Adipocyte (in vitro differentiated cells): ENCODE data around the gene FAR2.
"Not testable (repeated sequence)": the region's sequence is repeated elsewhere in the genome, so short reads cannot be mapped to it uniquely, and the experiment has no call there.

Source experiments
- DNase-seq: peaks from one replicate; pipeline ENCODE4 v3.0.0-alpha.2; 2015; ENCODE audit warnings: low read depth
- H3K27me3 ChIP-seq: replicated peaks from 2 replicates; pipeline ENCODE4 v1.7.0; 2013; ENCODE audit warnings: mild to moderate bottlenecking, low read length, moderate library complexity; ENCODE audit not compliant: control insufficient read depth, insufficient read depth
- H3K36me3 ChIP-seq: 2 replicates; pipeline ENCODE4 v1.7.0; 2013; ENCODE audit warnings: low read length, mild to moderate bottlenecking, moderate library complexity; ENCODE audit not compliant: control insufficient read depth, insufficient read depth, severe bottlenecking
- H3K4me1 ChIP-seq: 2 replicates; pipeline ENCODE4 v1.7.0; 2013; ENCODE audit warnings: mild to moderate bottlenecking, low read length, moderate library complexity; ENCODE audit not compliant: control insufficient read depth, insufficient read depth
- H3K4me3 ChIP-seq: 2 replicates; pipeline ENCODE4 v1.7.0; 2013; ENCODE audit warnings: mild to moderate bottlenecking, low read length, moderate library complexity
- H3K9ac ChIP-seq: 2 replicates; pipeline ENCODE4 v1.7.0; 2013; ENCODE audit warnings: mild to moderate bottlenecking, low read length, moderate library complexity
- H3K9me3 ChIP-seq: 2 replicates; pipeline ENCODE4 v1.7.0; 2013; ENCODE audit warnings: mild to moderate bottlenecking, low read length, moderate library complexity; ENCODE audit not compliant: control insufficient read depth

The FAR2 gene

GRCh38 chr12:29138256-29138655 lies 10.8 kb upstream of the FAR2 start:
- not testable (repeated sequence) for H3K27me3 ChIP-seq, H3K9ac ChIP-seq, DNase-seq, H3K4me3 ChIP-seq, H3K4me1 ChIP-seq, H3K9me3 ChIP-seq, H3K36me3 ChIP-seq

GRCh38 chr12:29138855-29139254 lies 10.2 kb upstream of the FAR2 start:
- H3K9me3 ChIP-seq, H3K36me3 ChIP-seq, H3K4me1 ChIP-seq, H3K27me3 ChIP-seq, H3K9ac ChIP-seq, DNase-seq, H3K4me3 ChIP-seq: not testable (repeated sequence)

- H3K36me3 ChIP-seq: no peaks in the 10 kb centered on the region
- H3K9me3 ChIP-seq: peaks cover 4% of the 10 kb centered on the region
- DNase-seq: no peak
These were observed 3.5 kb upstream of the FAR2 start for GRCh38 chr12:29145372-29146170.

GRCh38 chr12:29146196-29146595 lies 2.9 kb upstream of the FAR2 start:
- Histone ChIP-seq H3K36me3 (no peaks in the 10 kb centered on the region), H3K4me3 (no peak overlapping the region), H3K9me3 (peaks cover 4% of the 10 kb centered on the region), H3K27me3 (no peaks in the 10 kb centered on the region), H3K4me1 (peaks cover 8% of the 10 kb centered on the region), H3K9ac (no peak overlapping the region)
- DNase-seq: no peak

More at GRCh38 chr12:29145372-29146170, 3.5 kb upstream of the FAR2 start:
- Histone ChIP-seq H3K4me1 (peaks cover 8% of the 10 kb centered on the region), H3K9ac (no peak overlapping the region), H3K27me3 (no peaks in the 10 kb centered on the region), H3K4me3 (no peak overlapping the region)

DNA sequence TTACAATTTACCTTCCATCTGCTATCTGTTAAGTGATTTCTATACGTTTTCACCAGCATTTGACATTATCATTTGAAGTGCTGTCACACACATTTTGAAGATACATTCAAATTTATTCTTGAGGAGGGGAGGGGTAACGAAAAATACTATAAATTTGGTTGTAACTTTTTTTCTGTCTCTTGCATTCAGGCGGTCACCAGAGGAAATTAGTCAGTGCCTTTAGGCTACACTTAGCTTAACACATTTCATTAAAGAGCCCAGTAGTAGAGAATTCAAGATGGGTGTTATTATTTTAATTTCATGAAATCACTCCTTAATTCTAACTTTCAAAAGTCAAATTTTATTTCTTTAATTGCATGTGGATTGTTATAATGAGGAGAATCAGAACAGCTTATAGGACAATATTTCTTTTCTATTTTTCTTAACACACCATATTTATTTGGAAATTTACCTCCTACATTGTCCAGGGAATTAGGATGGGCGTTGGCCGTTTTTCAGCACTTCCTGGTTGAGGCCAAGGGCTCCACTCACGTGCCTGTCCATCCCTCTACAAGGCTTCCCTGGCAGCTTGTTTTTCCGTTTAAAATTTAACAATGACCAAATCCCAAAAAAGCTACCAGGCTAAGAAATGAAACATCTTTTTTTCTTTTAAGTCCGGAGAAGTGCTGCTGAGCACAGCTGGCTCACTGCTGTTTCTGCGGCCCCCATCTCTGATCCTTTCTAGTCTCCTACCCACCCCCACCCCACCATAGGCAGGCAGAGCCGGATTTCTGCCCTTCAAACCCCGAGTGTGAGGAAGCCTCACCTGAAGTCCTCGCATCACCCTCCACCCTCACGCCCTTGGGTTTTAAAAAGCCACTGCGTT lies 1.1 kb upstream of the FAR2 start:
- Histone ChIP-seq H3K4me3 (peak overlapping the region; percentile 96), H3K27me3 (no peaks in the 10 kb centered on the region), H3K4me1 (peaks cover 8% of the 10 kb centered on the region), H3K9ac (peak overlapping the region; percentile 88), H3K9me3 (no peaks in the 10 kb centered on the region), H3K36me3 (no peaks in the 10 kb centered on the region)
- DNase-seq: peak; percentile 67

DNA sequence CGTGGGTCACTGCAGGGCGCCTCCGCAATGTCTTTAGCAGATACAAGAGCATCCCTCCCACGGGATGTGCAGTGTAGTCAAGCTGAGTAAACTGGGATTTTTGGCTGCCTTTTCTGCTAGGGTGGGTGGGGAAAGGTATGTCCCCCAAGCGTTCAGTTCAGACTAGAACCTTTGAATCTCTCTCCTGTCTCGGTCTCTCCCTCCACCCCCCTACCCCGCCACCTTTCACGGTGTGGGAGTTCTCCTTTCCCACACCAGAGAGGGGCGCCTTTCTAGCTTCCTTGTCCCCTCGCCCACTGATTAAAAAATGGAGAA lies 525 bp upstream of the FAR2 start:
- peak; percentile 52 for DNase-seq
- H3K27me3 ChIP-seq: no peaks in the 10 kb centered on the region

GRCh38 chr12:29149691-29150281 lies 708 bp downstream of the FAR2 start:
- no peaks in the 10 kb centered on the region for H3K27me3 ChIP-seq
- H3K4me1 ChIP-seq: peaks cover 8% of the 10 kb centered on the region
- H3K4me3 ChIP-seq: peak overlapping the region; percentile 96
- H3K36me3 ChIP-seq: no peaks in the 10 kb centered on the region
- peak overlapping the region; percentile 88 for H3K9ac ChIP-seq
- no peak for DNase-seq
- H3K9me3 ChIP-seq: no peaks in the 10 kb centered on the region

More for the DNA sequence above, 525 bp upstream of the FAR2 start:
- Histone ChIP-seq H3K4me3 (peak overlapping the region; percentile 96), H3K9me3 (no peaks in the 10 kb centered on the region), H3K9ac (peak overlapping the region; percentile 88), H3K4me1 (peaks cover 8% of the 10 kb centered on the region), H3K36me3 (no peaks in the 10 kb centered on the region)

DNA sequence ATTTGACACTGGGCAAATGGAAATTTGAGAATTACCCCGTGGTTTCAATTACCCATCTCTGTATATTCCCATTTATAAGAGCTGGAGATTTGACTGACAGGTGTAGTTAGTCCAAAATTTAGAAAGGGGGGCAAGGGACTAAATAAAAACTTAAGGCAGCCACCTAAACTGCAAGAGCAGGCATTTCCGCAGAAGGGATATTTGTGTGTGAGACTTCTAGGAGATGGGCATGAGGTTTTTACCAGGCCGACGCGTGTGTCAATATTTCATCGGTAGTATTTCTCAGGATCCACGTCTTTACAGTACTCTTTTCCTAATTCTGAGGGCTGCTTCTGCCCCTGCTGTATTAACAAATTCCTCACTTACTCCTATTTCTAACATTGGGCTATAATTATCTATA lies 1.4 kb downstream of the FAR2 start:
- H3K9ac ChIP-seq: no peak overlapping the region
- H3K27me3 ChIP-seq: no peaks in the 10 kb centered on the region
- peaks cover 8% of the 10 kb centered on the region for H3K4me1 ChIP-seq
- H3K36me3 ChIP-seq: no peaks in the 10 kb centered on the region
- H3K9me3 ChIP-seq: no peaks in the 10 kb centered on the region
- DNase-seq: no peak
- H3K4me3 ChIP-seq: no peak overlapping the region

- no peak for DNase-seq
- Histone ChIP-seq H3K9ac (no peak overlapping the region), H3K4me3 (no peak overlapping the region), H3K4me1 (peaks cover 11% of the 10 kb centered on the region), H3K36me3 (no peaks in the 10 kb centered on the region), H3K27me3 (no peaks in the 10 kb centered on the region), H3K9me3 (no peaks in the 10 kb centered on the region)
These were observed 3.3 kb downstream of the FAR2 start for GRCh38 chr12:29152223-29152868.

DNA sequence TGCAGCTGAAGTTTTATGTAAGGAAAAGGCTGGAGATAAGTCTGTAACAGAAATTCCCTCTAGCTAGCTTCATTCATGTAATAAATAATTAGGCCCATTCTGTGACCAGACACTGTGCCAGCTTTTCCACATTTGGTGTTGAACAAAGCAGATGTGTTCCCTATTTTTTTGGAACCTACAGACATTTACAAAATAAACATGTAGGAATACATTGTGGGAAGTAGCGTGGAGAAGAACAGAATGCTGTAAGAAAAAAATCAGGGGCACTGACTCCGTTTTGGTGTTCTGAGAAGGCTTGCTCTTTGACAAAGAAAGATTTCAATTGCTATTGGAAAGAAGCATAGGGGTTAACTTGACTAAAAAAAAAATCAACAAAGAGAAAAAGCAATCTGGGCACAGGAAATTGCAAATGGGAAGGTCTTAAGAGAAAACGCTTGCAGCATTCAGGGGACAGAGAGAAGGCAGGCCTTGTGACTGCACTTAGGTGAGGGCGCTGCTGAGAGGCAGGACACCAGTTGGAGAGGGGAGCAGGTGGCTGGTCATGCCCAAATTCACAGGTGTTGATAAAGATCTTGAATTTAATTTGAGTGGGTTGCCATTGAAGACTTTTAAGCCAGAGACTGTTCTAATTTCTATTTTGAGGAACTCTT lies 4.0 kb downstream of the FAR2 start:
- H3K4me3 ChIP-seq: no peak overlapping the region
- no peaks in the 10 kb centered on the region for H3K36me3 ChIP-seq
- peaks cover 11% of the 10 kb centered on the region for H3K4me1 ChIP-seq
- no peaks in the 10 kb centered on the region for H3K9me3 ChIP-seq
- no peaks in the 10 kb centered on the region for H3K27me3 ChIP-seq
- DNase-seq: no peak
- no peak overlapping the region for H3K9ac ChIP-seq
